K562 (cell line): ENCODE data around the gene ZNF12. TPM values are rescaled to one million over a fixed set of nuclear protein-coding genes. Genes with fewer than 3 reads are reported as not detected.

Experiments used
- ATAC-seq: fragments of 200-7000 bp; cut with Tn5 transposase; 3 replicates; pipeline ENCODE4 v1.9.1; 2020; ENCODE audit warnings: moderate library complexity
- BruUV-seq: library from RNA; stranded (reverse); fragments of 400-500 nt; replicated peaks from 2 replicates; lab custom pipeline; 2021; lab: Mats Ljungman, UMichigan
- CTCF ChIA-PET: fragments of 300-600 bp; formaldehyde crosslinking; extraction: SDS; loops from one replicate; lab custom pipeline; 2021; ENCODE audit warnings: low intra/inter-chr PET ratio; lab: Yijun Ruan, JAX
- POLR2A ChIA-PET: fragments of 300-600, 350-650 bp; sonication (Branson Sonifier 250); formaldehyde crosslinking; extraction: SDS; loops from one replicate; lab custom pipeline; 2021; ENCODE audit warnings: antibody characterized with exemption, inconsistent platforms; lab: Yijun Ruan, JAX
- DNase-seq, 4 experiments: peaks; one replicate each; pipeline versions ENCODE4 v3.0.0 to v3.0.0-alpha.2; 2011 to 2018; ENCODE audit warnings: low spot score in 3 of 4, mixed read lengths in 3 of 4; ENCODE audit errors: extremely low read depth in 1 of 4
- FAIRE-seq: peaks from 2 replicates; lab custom pipeline; 2011; peaks lifted over from hg19 to GRCh38; lab: Jason Lieb, UNC
- H2AFZ ChIP-seq: 2 replicates; pipeline ENCODE4 v1.6.0; 2011; ENCODE audit warnings: low read depth, low read length, control low read depth, inconsistent platforms
- H3K27ac ChIP-seq: fragments of 200-600 bp; 3 replicates; pipeline ENCODE4 v1.8.0; 2011; ENCODE audit warnings: low read depth, mild to moderate bottlenecking, control low read depth, inconsistent platforms, low read length, moderate library complexity, mixed read lengths; ENCODE audit errors: extremely low read depth
- H3K27me3 ChIP-seq, 2 experiments: fragments of 300-600 bp in 1 of 2; 2 replicates in 1 of 2; 3 replicates in 1 of 2; pipeline versions ENCODE4 v1.6.0 to v1.8.0; 2011; ENCODE audit warnings: inconsistent platforms in 2 of 2, low read length in 2 of 2, mild to moderate bottlenecking in 1 of 2, mixed read lengths in 1 of 2, moderate library complexity in 1 of 2; ENCODE audit not compliant: control insufficient read depth in 2 of 2, insufficient read depth in 2 of 2
- H3K36me3 ChIP-seq: fragments of 300-600 bp; 3 replicates; pipeline ENCODE4 v1.8.0; 2011; ENCODE audit warnings: mild to moderate bottlenecking, low read length, inconsistent platforms; ENCODE audit not compliant: control insufficient read depth, insufficient read depth
- H3K4me1 ChIP-seq, 2 experiments: fragments of 200-600 bp in 1 of 2; replicated peaks in 1 of 2; 2 replicates in 1 of 2; 3 replicates in 1 of 2; pipeline versions ENCODE4 v1.5.1 to v1.8.0; 2011; ENCODE audit warnings: inconsistent platforms in 2 of 2, low read length in 2 of 2, mild to moderate bottlenecking in 1 of 2, mixed read lengths in 1 of 2, moderate library complexity in 1 of 2; ENCODE audit not compliant: control insufficient read depth in 2 of 2, insufficient read depth in 2 of 2
- H3K4me2 ChIP-seq: 2 replicates; pipeline ENCODE4 v1.6.1; 2011; ENCODE audit warnings: low read length, control low read depth, inconsistent platforms, mixed read lengths; ENCODE audit not compliant: insufficient read depth
- H3K4me3 ChIP-seq: fragments of 200-600 bp; sonication (generic), shearing (Covaris generic); 2 replicates; pipeline ENCODE4 v1.5.1; 2016; ENCODE audit warnings: control low read depth, inconsistent platforms
- H3K79me2 ChIP-seq: fragments of 200-600 bp; 3 replicates; pipeline ENCODE4 v1.8.0; 2011; ENCODE audit warnings: low read length, inconsistent platforms; ENCODE audit not compliant: control insufficient read depth, insufficient read depth
- H3K9ac ChIP-seq, 2 experiments: 2 replicates each; pipeline versions ENCODE4 v1.6.0 to v1.6.1; 2011; ENCODE audit warnings: low read depth in 2 of 2, low read length in 2 of 2, control low read depth in 1 of 2, inconsistent platforms in 1 of 2, mild to moderate bottlenecking in 1 of 2, mixed read lengths in 1 of 2; ENCODE audit not compliant: insufficient read depth in 1 of 2
- H3K9me1 ChIP-seq: one replicate; pipeline ENCODE4 v1.6.0; 2011; ENCODE audit warnings: inconsistent platforms, mild to moderate bottlenecking, low read length, moderate library complexity; ENCODE audit not compliant: control insufficient read depth, insufficient read depth
- H3K9me3 ChIP-seq: replicated peaks from 2 replicates; pipeline ENCODE4 v1.5.1; 2011; ENCODE audit warnings: low read depth, low read length, inconsistent platforms; ENCODE audit not compliant: control insufficient read depth, insufficient read depth
- H4K20me1 ChIP-seq: replicated peaks from 2 replicates; pipeline ENCODE4 v1.6.1; 2011; ENCODE audit warnings: low read length, inconsistent platforms, mixed read lengths; ENCODE audit not compliant: control insufficient read depth, insufficient read depth
- ATF4 ChIP-seq: fragments of 450-650 bp; formaldehyde crosslinking; IDR thresholded peaks from 2 replicates; pipeline ENCODE4 v1.4.0; 2022; ENCODE audit warnings: mild to moderate bottlenecking, moderate library complexity
- ATF7 ChIP-seq: fragments of 450-650 bp; IDR thresholded peaks from 2 replicates; pipeline ENCODE4 v1.7.1; 2014; ENCODE audit warnings: mild to moderate bottlenecking, moderate library complexity
- DEAF1 ChIP-seq: fragments of 450-650 bp; formaldehyde crosslinking; IDR thresholded peaks from 2 replicates; pipeline ENCODE4 v1.4.0; 2020; ENCODE audit warnings: mild to moderate bottlenecking, moderate library complexity
- DPF2 ChIP-seq: fragments of 450-650 bp; IDR thresholded peaks from 2 replicates; pipeline ENCODE4 v1.6.1; 2016
- HMGXB4 ChIP-seq: sonication (generic); formaldehyde crosslinking; IDR thresholded peaks from 2 replicates; pipeline ENCODE4 v1.8.1; 2023; ENCODE audit warnings: mild to moderate bottlenecking, missing genetic modification reagents
- HNRNPUL1 ChIP-seq: fragments of 200-400 bp; formaldehyde crosslinking; IDR thresholded peaks from 2 replicates; pipeline ENCODE4 v1.6.1; 2017; ENCODE audit warnings: low read length
- HSF4 ChIP-seq: fragments of 250-450 bp; sonication (Bioruptor Pico); IDR thresholded peaks from 2 replicates; pipeline ENCODE4 v2.1.2; 2022; ENCODE audit warnings: mild to moderate bottlenecking, moderate library complexity, borderline replicate concordance
- MAZ ChIP-seq, 2 experiments: fragments of 450-650 bp in 1 of 2; sonication (generic) in 1 of 2; formaldehyde crosslinking; IDR thresholded peaks in 1 of 2; conservative IDR thresholded peaks in 1 of 2; 2 replicates each; pipeline versions ENCODE4 v1.4.0 to v1.5.0; 2020; ENCODE audit warnings: mild to moderate bottlenecking in 1 of 2, missing genetic modification reagents in 1 of 2
- MCM2 ChIP-seq: fragments of 450-650 bp; IDR thresholded peaks from 2 replicates; pipeline ENCODE4 v1.6.1; 2017; ENCODE audit warnings: low read depth, mild to moderate bottlenecking
- NFE2 ChIP-seq: IDR thresholded peaks from 2 replicates; pipeline ENCODE4 v1.6.1; 2014; ENCODE audit warnings: antibody characterized with exemption, low read depth
- POLR3G ChIP-seq: IDR thresholded peaks from 2 replicates; pipeline ENCODE4 v1.6.1; 2011; ENCODE audit not compliant: insufficient read length, insufficient replicate concordance; ENCODE audit errors: extremely low read depth
- SREBF1 ChIP-seq: fragments of 150-350 bp; IDR thresholded peaks from 2 replicates; pipeline ENCODE4 v1.6.1; 2014; ENCODE audit warnings: antibody characterized with exemption, low read depth, low read length, borderline replicate concordance
- STAT6 ChIP-seq: sonication (generic); formaldehyde crosslinking; IDR thresholded peaks from 2 replicates; pipeline ENCODE4 v1.8.1; 2023; ENCODE audit warnings: mild to moderate bottlenecking, missing genetic modification reagents
- TSC22D4 ChIP-seq: fragments of 450-650 bp; IDR thresholded peaks from 2 replicates; pipeline ENCODE4 v1.6.1; 2016; ENCODE audit warnings: missing genetic modification characterization, missing biosample characterization, control low read depth
- USF1 ChIP-seq: sonication (generic); formaldehyde crosslinking; IDR thresholded peaks from 2 replicates; pipeline ENCODE4 v1.9.0; 2022; ENCODE audit warnings: mild to moderate bottlenecking, missing genetic modification reagents
- ZNF354B ChIP-seq: fragments of 250-450 bp; sonication (Bioruptor Pico); IDR thresholded peaks from 2 replicates; pipeline ENCODE4 v1.4.0; 2020
- WGBS: fragments of 100-300 bp; shearing (Covaris generic); methylation state at CpG from one replicate; pipeline ENCODE4 v1.1.6; 2016; ENCODE audit warnings: low coverage, mixed read lengths; ENCODE audit not compliant: insufficient coverage; ENCODE audit errors: missing lambda C conversion rate; 5-methylcytosine and 5-hydroxymethylcytosine counted together
- in situ Hi-C: fragments of 300-500 bp; cut with MboI; formaldehyde crosslinking; loops from 4 replicates; pipeline ENCODE4 v1.15.0; 2018; ENCODE audit warnings: inconsistent platforms, mixed read lengths
- intact Hi-C: fragments of 100-400 bp; cut with micrococcal nuclease; formaldehyde crosslinking; loops from 2 replicates; pipeline ENCODE4 v1.14.2; 2022
- polyA plus RNA-seq, 8 experiments: library from polyadenylated mRNA; depleted of rRNA in 4 of 8; stranded (reverse) in 5 of 8; unstranded in 3 of 8; fragments of >200 nt; fragmentation: Nextera tagmentation in 2 of 8; fragmentation: Illumina TruSeq in 1 of 8; extraction: Ambion mirVana in 2 of 8; extraction: Trizol in 1 of 8; gene quantifications; 2 replicates each; pipeline versions ENCODE4 v1.2.1 to v1.2.3, GENCODE V29; 2011 to 2014; ENCODE audit warnings: inconsistent platforms in 1 of 8, missing spikeins in 1 of 8
- total RNA-seq, 7 experiments: library from RNA; depleted of rRNA in 6 of 7; stranded (reverse); fragments of >200 nt in 6 of 7; fragmentation: Illumina TruSeq in 2 of 7; extraction: Trizol in 2 of 7; gene quantifications; 2 replicates each; pipeline versions ENCODE4 v1.2.1 to v1.2.3, GENCODE V29; 2011 to 2021; ENCODE audit warnings: low replicate concordance in 1 of 7

The ZNF12 gene
- total and polyA plus RNA-seq, 9 of the 15 experiments (the other 6 are each of a cell fraction or from before 2014, with no cell fraction given), result 5.8 to 32.3 (median 18.9) TPM

GRCh38 chr7:6708304-6708703 lies 1.6 kb upstream of the ZNF12 start:
- CTCF ChIA-PET, result no interaction called here
- ATAC-seq, result no peak
- peaks cover 36% of the 10 kb centered on the region for H3K79me2 ChIP-seq
- no peak for TF ChIP-seq ZNF354B (CRISPR knock-in tag)
- no peak for TF ChIP-seq TSC22D4 (tag)
- no peak for TF ChIP-seq POLR3G
- TF ChIP-seq USF1, result no peak
- no peak for TF ChIP-seq DPF2
- no peak for TF ChIP-seq MCM2
- no peak for TF ChIP-seq HSF4 (CRISPR knock-in tag)
- no peak for TF ChIP-seq DEAF1 (CRISPR knock-in tag)
- no peak for TF ChIP-seq HMGXB4 (CRISPR knock-in tag)
- no peak for TF ChIP-seq NFE2
- TF ChIP-seq HNRNPUL1, result no peak
- TF ChIP-seq SREBF1, result no peak
- TF ChIP-seq ATF7, result no peak
- TF ChIP-seq STAT6, result no peak
- TF ChIP-seq ATF4 (CRISPR knock-in tag), result no peak
- no peak for TF ChIP-seq MAZ (CRISPR knock-in tag; conservative IDR thresholded peaks at IDR 0.05 in 1 of 2, IDR thresholded peaks at IDR 0.05 in 1 of 2)
- TF ChIP-seq, all 486 proteins: peak for 0
- no peak overlapping the region for H3K4me3 ChIP-seq
- peaks cover 19% of the 10 kb centered on the region for H3K36me3 ChIP-seq
- no peaks in the 10 kb centered on the region for H3K9me1 ChIP-seq
- H3K4me1 ChIP-seq, result peaks cover 3 to 17% of the 10 kb centered on the region in 2 experiments; a peak in 4 of 5 replicates
- H2AFZ ChIP-seq, result no peak overlapping the region
- no peak overlapping the region for H3K4me2 ChIP-seq
- 13% methylated on average over 3 of the region's 3 CpGs for WGBS
- intact Hi-C loops (no loop called here), in situ Hi-C loops (no loop called here)
- H3K27me3 ChIP-seq, result peaks cover 5 to 20% of the 10 kb centered on the region in 2 experiments; a peak in 4 of 5 replicates
- POLR2A ChIA-PET, result no interaction called here
- peaks cover 17% of the 10 kb centered on the region for H3K9me3 ChIP-seq
- H3K9ac ChIP-seq, result no peak overlapping the region
- FAIRE-seq, result no peak
- no peak overlapping the region for H3K27ac ChIP-seq
- BruUV-seq, result no TSS peak
- no peaks in the 10 kb centered on the region; the same call in 1 of the 2 replicates for H4K20me1 ChIP-seq
- no peak for DNase-seq
